ENCODE data around the gene MT3.

GRCh38 chr16:56564793-56565477 is 24.4 kb upstream of the MT3 start, which contains the start of gene MT4:
- TF ChIP-seq CTCF (IDR thresholded peaks at IDR 0.05): no peak
- TF ChIP-seq POLR2AphosphoS5 (IDR thresholded peaks at IDR 0.05): no peak
- TF ChIP-seq EP300 (IDR thresholded peaks at IDR 0.05): no peak
- TF ChIP-seq POLR2A (IDR thresholded peaks at IDR 0.05): no peak

All from sigmoid colon (tissue), 4 donors.